ENCODE results near the gene CDV3.
"Not testable (repeated sequence)": the region's sequence is repeated elsewhere in the genome, so short reads cannot be mapped to it uniquely, and the experiment has no call there.

CDV3 gene, protein sequence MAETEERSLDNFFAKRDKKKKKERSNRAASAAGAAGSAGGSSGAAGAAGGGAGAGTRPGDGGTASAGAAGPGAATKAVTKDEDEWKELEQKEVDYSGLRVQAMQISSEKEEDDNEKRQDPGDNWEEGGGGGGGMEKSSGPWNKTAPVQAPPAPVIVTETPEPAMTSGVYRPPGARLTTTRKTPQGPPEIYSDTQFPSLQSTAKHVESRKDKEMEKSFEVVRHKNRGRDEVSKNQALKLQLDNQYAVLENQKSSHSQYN

DNA sequence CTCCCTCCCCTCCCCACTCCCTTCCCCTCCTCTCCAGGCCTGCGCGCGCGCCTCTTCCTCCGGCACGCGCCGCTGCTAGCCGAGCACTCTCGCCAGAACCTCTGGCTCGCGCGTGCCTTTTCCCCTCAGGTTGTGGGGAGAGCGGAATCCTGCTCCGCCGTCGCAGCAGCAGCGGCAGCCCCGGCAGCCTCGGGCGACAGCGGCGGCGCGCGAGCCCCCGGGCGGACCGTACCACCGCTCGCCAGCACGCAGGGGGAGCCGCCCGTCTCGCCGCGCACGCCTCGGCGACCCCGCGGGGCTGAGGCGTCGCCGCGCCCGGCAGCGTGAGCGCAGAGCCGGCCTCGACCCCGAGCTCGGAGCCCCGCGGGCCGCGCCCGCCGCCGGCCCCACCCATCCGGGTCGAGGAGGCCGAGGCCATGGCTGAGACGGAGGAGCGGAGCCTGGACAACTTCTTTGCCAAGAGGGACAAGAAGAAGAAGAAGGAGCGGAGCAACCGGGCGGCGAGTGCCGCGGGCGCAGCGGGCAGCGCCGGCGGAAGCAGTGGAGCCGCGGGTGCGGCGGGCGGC, at the start of gene CDV3:
Gene CDV3 (plus strand): TSS at position 58 of the 566 bp plus-strand sequence. CDS start 359 bp downstream, at position 417.
- DNase-seq, result no peak

DNA sequence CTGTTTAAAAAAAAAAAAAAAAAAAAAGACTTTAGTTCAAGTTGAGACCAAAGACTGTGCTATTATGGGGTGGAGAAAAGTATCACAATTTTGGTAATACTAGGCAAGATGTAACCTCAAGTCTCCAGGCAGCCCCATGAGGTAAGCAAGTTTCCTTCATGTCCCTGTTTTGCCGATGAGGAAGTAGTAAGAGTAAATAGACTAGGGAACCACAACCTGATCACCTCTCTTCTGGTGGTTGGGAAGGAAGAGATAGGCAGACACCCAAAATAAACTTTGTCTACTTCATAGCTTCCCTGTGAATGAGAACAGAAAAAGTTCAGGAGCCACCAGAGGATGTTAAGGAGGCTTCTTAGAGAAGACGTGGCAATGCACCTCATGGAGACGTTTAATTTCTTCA, 49.7 kb upstream of the CDV3 start:
- DNase-seq, result not testable (repeated sequence)

DNA sequence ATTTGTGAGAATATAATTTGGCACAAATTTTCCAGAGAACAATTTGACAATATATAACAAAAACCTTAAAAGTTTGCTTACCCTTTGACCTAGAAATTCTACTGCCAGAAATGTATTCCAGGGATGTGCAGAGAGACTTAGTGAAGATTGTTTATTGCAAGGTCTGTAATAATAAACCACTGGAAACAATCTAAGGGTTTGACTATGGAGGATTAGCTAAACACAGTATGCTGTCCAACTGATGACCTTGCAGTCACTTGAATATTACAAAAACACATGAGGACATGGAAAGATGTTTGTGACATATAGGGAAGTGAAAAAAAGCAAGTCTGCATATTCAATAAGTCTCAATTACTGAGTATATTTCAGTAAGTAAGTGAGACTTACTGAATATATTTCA, 48.1 kb upstream of the CDV3 start:
- DNase-seq, result no peak

GRCh38 chr3:133527081-133527715, 46.3 kb upstream of the CDV3 start:
- DNase-seq, result no peak

- DNase-seq, result no peak
Measured at GRCh38 chr3:133529809-133530208, 43.7 kb upstream of the CDV3 start.

DNA sequence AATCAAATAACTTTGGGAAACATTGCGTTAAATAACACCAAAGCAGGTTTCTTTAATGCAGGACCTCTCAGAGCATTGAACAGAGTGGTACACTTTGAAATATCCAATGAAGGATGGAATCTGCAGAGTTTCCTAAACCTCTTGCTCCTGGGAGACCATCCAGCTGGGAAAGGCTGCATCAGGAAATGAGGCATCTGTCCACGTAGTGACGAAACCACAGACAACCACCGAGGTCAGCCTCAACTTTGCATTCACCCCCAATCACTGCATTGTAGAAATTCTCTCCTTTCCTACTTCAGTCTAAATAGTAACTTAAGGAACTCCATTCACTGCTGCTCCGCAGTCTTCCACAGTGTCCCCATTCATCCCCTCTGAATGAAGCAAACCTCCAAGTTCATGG, 41.5 kb upstream of the CDV3 start:
- no peak for DNase-seq

GRCh38 chr3:133532951-133533350, 40.5 kb upstream of the CDV3 start:
- DNase-seq, result no peak

DNA sequence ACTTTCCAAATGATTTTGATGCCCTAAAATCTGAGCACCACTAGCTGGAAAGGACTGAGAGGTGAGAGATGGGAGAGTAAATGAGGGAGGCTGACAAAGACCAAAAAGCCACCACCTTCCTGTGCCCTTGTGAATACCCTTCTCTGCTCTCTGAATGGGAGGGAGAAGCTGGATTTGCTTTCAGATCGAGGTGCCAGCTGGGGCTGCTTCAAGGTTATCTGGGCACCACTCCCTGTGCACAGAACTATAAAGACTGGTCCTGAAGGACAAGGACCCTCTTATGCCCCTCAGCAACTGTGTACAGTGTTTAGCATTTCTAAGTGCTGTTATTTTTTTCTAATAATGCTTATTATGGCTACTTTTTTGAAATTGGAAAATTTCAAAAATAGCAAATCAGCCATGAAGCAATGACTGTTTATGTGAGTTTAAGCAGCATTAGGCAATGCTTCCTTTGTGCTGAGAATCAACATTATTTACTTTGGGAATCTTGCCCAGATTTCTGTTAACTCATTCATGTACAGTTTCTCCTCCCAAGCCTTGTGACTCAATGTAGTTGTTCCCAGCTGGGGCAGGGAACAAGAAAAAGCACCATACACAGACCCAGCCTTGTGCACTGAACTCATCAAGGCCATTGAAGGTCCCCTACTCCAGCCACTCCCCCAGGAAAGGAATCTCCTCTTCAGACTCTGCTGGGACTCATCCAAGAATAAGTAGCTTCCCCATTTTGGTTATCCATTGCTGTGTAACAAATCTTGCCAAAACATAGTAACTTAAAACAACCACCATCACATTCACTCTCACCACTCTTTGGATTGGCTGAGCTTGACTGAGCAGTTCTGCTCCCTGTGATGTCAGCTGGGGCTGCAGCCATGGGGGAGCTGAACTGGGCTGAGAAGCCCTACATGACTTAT, 37.3 kb upstream of the CDV3 start:
- DNase-seq, result no peak

DNA sequence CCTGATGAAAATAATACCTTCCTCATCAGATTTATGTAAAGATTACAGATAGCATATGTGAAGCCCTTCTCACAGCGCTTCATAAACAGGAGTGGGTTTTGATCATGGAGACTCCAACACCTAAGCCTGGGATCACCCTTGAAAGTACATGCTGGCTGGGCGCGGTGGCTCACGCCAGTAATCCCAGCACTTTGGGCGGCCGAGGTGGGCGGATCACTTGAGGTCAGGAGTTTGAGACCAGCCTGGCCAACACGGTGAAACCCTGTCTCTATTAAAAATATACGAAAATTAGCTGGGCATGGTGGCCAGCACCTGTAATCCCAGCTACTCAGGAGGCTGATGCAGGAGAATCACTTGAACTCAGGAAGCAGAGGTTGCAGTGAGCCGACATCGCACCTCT, 36.4 kb upstream of the CDV3 start:
- DNase-seq, result not testable (repeated sequence)

DNA sequence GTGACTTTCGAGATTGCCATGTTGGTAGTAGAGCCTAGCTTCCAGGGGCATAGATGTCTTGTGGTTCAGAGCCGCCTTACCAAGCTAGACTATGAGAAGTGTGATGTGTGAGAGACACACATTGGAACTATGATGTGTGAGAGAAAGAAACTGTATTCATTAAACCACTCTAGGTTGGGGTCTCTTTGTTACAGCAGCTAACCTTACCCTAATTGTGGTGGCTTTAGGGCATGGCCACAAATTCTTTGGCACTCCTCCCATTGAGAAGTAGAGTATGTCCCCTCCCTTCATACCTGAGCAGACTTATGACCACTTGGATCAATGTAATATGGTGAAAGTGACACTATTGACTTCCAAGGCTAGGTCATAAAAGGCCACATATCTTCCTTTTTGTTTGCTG, 35.3 kb upstream of the CDV3 start:
- DNase-seq, result no peak

- DNase-seq, result no peak
Measured at GRCh38 chr3:133540896-133541674, 32.4 kb upstream of the CDV3 start.

DNA sequence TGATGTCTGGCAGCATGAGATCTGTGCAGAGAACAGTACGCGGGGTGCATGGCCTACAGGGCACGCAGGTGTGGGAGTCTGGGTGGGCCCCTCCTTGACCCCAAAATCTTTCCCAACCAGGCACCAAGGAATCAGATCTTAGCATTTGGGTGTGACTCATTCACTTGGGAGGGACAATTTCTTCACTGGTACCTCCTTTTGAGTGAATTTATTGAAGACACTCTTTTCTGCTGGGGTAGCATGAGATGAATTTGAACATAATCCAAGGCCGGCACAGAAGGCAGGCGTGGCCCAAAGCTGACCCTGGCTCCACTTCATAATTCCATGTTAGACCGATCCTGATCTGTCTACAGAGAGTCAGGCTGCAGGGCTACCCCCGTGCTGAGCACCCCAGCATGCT, 30.6 kb upstream of the CDV3 start:
- no peak for DNase-seq

DNA sequence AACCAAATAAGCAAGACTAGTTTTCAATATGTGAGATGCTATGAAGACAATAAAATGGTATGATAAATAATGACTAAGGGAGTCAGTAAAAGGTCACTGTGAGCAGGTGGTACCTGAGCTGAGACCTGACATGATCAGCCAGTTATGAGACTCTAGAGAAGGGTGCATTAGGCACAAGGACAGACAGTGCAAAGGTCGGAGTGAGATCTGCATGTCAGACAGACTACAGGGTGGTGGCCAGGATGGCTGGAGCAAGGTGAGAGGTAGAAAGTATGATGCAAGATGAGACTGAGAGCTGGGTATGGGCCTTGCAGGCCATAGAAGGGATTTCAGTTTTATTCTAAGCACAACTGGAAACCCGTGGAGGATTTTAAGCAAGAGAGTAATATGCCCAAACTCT, 28.5 kb upstream of the CDV3 start:
- DNase-seq, result not testable (repeated sequence)

- no peak for DNase-seq
Measured at GRCh38 chr3:133547432-133548041, 25.9 kb upstream of the CDV3 start.

DNA sequence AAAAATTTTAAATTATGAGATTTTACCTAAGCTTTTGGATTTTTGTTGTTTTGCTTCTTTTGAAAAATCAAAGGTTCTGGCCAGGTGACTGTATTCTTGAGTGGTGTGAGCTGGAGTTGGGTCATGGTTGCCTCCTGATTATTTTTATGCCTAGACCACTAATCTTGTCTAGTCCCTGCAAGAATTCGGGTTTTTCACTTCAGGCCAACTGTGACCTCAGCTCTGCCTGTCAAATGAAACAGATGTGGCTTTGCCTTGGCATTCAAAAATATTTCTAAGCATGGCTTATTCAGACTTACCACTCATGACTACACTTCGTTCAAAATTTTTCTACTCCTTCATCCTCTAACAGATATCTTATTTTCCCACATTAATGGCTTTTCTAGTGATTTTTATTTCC, 25.4 kb upstream of the CDV3 start:
- no peak for DNase-seq

GRCh38 chr3:133549565-133549964, 23.9 kb upstream of the CDV3 start:
- DNase-seq, result no peak

- not testable (repeated sequence) for DNase-seq
Measured at GRCh38 chr3:133551589-133551988, 21.9 kb upstream of the CDV3 start.

DNA sequence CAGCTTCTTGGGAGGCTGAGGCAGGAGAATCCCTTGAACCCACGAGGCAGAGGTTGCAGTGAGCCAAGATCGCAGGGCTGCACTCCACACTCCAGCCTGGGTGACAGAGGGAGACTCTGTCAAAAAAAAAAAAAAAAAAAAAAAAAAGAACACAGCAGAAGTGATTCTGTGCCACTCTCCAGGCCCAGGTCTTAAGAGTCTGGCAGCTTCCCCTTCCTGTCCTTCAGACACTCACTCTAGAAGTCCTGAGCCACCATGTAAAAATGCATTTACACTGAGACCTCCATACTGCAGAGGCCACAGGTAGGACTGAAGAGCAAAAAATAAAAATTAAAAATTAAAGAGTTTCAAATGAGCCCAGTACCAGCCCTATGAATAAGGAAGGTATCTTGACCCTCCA, 11.8 kb upstream of the CDV3 start:
- no peak for DNase-seq

DNA sequence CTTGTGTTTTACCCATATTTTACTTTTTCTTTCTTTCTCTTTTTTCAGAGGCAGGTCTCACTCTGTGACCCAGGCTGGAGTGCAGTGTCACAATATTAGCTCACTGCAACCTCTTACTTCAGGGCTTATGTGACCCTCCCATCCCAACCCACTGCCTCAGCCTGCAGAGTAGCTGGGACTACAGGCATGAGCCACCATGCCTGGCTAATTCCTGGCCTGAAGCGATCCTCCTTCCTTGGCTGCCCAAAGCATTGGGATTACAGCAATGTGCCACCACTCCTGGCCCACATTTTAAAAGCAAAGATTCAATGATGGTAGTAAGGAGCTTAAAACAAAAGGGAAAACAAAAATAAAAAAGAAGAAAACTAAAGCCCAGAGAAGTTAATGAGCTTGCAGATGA, 11.1 kb upstream of the CDV3 start:
- DNase-seq, result no peak

DNA sequence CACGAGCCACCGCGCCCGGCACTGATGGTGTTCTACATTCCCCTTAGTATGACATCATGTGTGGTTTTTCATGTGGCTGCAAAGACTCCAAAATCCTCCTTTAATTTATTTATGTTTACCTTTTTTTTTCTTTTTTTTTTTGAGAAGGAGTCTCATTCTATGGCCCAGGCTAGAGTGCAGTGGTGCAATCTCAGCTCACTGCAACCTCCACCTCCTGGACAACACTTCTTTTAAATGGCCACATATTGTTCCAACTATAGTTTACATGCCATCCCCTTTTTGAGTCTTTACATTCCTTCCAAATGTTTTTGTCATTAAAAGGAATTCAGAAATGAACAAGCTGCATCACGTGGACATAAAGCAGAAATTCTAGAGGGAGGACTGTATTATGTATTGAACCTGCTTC, 10.3 kb upstream of the CDV3 start:
- DNase-seq, result no peak

DNA sequence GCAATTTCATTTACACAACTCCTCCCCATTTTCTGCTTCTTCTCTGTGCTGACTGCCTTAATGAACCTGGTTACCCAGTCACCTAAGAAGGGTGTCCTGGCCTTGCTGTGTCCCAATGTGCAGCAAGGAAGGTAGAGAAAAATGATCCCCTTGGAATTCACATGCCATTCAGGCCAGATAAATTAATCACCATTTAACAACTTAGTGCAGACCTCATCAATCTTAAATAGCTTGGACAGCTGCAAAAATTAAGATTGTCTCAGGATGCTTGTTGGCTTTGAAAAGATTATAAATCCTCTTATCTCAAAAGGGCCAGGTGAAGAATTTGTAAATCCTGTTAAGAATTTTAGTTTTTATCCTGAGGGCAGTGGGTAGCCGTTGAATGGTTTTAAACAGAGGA, 9.7 kb upstream of the CDV3 start:
- no peak for DNase-seq
